Stomach smooth muscle (tissue), 2 donors: ENCODE results near the gene SLC22A23.

Experiments used
- H3K27ac ChIP-seq: one replicate; pipeline ENCODE4 v1.7.0; 2013; ENCODE audit warnings: mild to moderate bottlenecking, low read length, inconsistent platforms
- H3K27me3 ChIP-seq, 2 donors: one replicate each; pipeline ENCODE4 v1.7.0; 2013; ENCODE audit warnings: low read length in 2 of 2; ENCODE audit not compliant: insufficient read depth in 2 of 2, control insufficient read depth in 1 of 2
- H3K36me3 ChIP-seq, 2 donors: one replicate each; pipeline ENCODE4 v1.7.0; 2013; ENCODE audit warnings: low read length in 2 of 2; ENCODE audit not compliant: control insufficient read depth in 2 of 2, insufficient read depth in 2 of 2
- H3K4me1 ChIP-seq: one replicate; pipeline ENCODE4 v1.7.0; 2013; ENCODE audit warnings: low read length; ENCODE audit not compliant: control insufficient read depth, insufficient read depth
- H3K4me3 ChIP-seq, 2 donors: one replicate each; pipeline ENCODE4 v1.7.0; 2013; ENCODE audit warnings: low read length in 2 of 2
- H3K9ac ChIP-seq, 2 donors: one replicate each; pipeline ENCODE4 v1.7.0; 2013; ENCODE audit warnings: low read length in 2 of 2, mild to moderate bottlenecking in 1 of 2
- H3K9me3 ChIP-seq, 2 donors: one replicate each; pipeline ENCODE4 v1.7.0; 2013; ENCODE audit warnings: low read length in 2 of 2; ENCODE audit not compliant: control insufficient read depth in 2 of 2
- donor health status: healthy.
- donor health status: Pancreatic carcinoma.

SLC22A23 gene

GRCh38 chr6:3228046-3228671 lies 228.7 kb downstream of the SLC22A23 start:
- Histone ChIP-seq H3K36me3 (no peaks in the 10 kb centered on the region), H3K9ac (no peak overlapping the region), H3K4me1 (peaks cover 47% of the 10 kb centered on the region), H3K27ac (no peak overlapping the region), H3K9me3 (no peaks in the 10 kb centered on the region), H3K4me3 (peak overlapping the region; percentile 58 to 72), H3K27me3 (peaks cover 40 to 46% of the 10 kb centered on the region in 2 donors)

GRCh38 chr6:3227363-3228045 lies 229.3 kb downstream of the SLC22A23 start, which contains the start of gene TUBB2B:
TSS of gene TUBB2B (minus strand) at chr6:3227653. CDS start at chr6:3227543, 110 bp downstream.
- peaks cover 48% of the 10 kb centered on the region for H3K4me1 ChIP-seq
- H3K9me3 ChIP-seq: no peaks in the 10 kb centered on the region

GRCh38 chr6:3226481-3227362 lies 230.1 kb downstream of the SLC22A23 start:
- Histone ChIP-seq H3K4me3 (peak overlapping the region; percentile 58 to 72), H3K4me1 (peaks cover 45% of the 10 kb centered on the region), H3K27ac (no peak overlapping the region), H3K9me3 (no peaks in the 10 kb centered on the region), H3K9ac (no peak overlapping the region), H3K27me3 (peaks cover 36 to 46% of the 10 kb centered on the region in 2 donors), H3K36me3 (no peaks in the 10 kb centered on the region)

More at GRCh38 chr6:3227363-3228045, 229.3 kb downstream of the SLC22A23 start, which contains the start of gene TUBB2B:
- Histone ChIP-seq H3K27ac (no peak within 1 kb of the TSS), H3K36me3 (no peaks in the 10 kb centered on the region), H3K9ac (no peak within 1 kb of the TSS), H3K27me3 (peaks cover 40 to 46% of the 10 kb centered on the region in 2 donors), H3K4me3 (peak within 1 kb of the TSS; percentile 58 to 72)

GRCh38 chr6:3226042-3226441 lies 230.8 kb downstream of the SLC22A23 start:
- Histone ChIP-seq H3K4me1 (peaks cover 38% of the 10 kb centered on the region), H3K27me3 (peaks cover 29 to 43% of the 10 kb centered on the region in 2 donors)

GRCh38 chr6:3222506-3223038 lies 234.3 kb downstream of the SLC22A23 start:
- H3K36me3 ChIP-seq: no peaks in the 10 kb centered on the region
- H3K27me3 ChIP-seq: peaks cover 9 to 11% of the 10 kb centered on the region in 2 donors
- H3K9me3 ChIP-seq: no peaks in the 10 kb centered on the region
- H3K4me1 ChIP-seq: peaks cover 14% of the 10 kb centered on the region
- H3K9ac ChIP-seq: no peak overlapping the region
- H3K4me3 ChIP-seq: no peak overlapping the region
- no peak overlapping the region for H3K27ac ChIP-seq

More at GRCh38 chr6:3226042-3226441, 230.8 kb downstream of the SLC22A23 start:
- H3K9ac ChIP-seq: no peak overlapping the region
- H3K27ac ChIP-seq: no peak overlapping the region
- H3K36me3 ChIP-seq: no peaks in the 10 kb centered on the region
- no peaks in the 10 kb centered on the region for H3K9me3 ChIP-seq
- no peak overlapping the region for H3K4me3 ChIP-seq

GRCh38 chr6:3221578-3221977 lies 235.3 kb downstream of the SLC22A23 start:
- H3K27ac ChIP-seq: no peak overlapping the region
- H3K27me3 ChIP-seq: peaks cover under 1 to 3% of the 10 kb centered on the region in 2 donors
- no peaks in the 10 kb centered on the region for H3K36me3 ChIP-seq
- H3K4me3 ChIP-seq: no peak overlapping the region
- no peak overlapping the region for H3K9ac ChIP-seq
- no peaks in the 10 kb centered on the region for H3K9me3 ChIP-seq
- H3K4me1 ChIP-seq: peaks cover 4% of the 10 kb centered on the region

- peaks cover 3% of the 10 kb centered on the region for H3K4me1 ChIP-seq
- no peak overlapping the region for H3K9ac ChIP-seq
- no peaks in the 10 kb centered on the region for H3K27me3 ChIP-seq
Observed at GRCh38 chr6:3220366-3220765, 236.5 kb downstream of the SLC22A23 start.

More at GRCh38 chr6:3220366-3220765, 236.5 kb downstream of the SLC22A23 start:
- no peaks in the 10 kb centered on the region for H3K36me3 ChIP-seq
- H3K9me3 ChIP-seq: no peaks in the 10 kb centered on the region
- no peak overlapping the region for H3K27ac ChIP-seq
- no peak overlapping the region for H3K4me3 ChIP-seq
